NCI-H2196 (cell line): ENCODE results near the gene EP400.
"Not testable (repeated sequence)": the region's sequence is repeated elsewhere in the genome, so short reads cannot be mapped to it uniquely, and the experiment has no call there.

Source experiments
- DNase-seq: peaks from one replicate; lab custom pipeline; 2025; ENCODE audit not compliant: unreplicated experiment; lab: John Stamatoyannopoulos, UW

Gene EP400

GRCh38 chr12:132064631-132065030, 114.9 kb downstream of the EP400 start:
- no peak for DNase-seq

- no peak for DNase-seq
These were observed 115.5 kb downstream of the EP400 start for GRCh38 chr12:132065203-132065602.

DNA sequence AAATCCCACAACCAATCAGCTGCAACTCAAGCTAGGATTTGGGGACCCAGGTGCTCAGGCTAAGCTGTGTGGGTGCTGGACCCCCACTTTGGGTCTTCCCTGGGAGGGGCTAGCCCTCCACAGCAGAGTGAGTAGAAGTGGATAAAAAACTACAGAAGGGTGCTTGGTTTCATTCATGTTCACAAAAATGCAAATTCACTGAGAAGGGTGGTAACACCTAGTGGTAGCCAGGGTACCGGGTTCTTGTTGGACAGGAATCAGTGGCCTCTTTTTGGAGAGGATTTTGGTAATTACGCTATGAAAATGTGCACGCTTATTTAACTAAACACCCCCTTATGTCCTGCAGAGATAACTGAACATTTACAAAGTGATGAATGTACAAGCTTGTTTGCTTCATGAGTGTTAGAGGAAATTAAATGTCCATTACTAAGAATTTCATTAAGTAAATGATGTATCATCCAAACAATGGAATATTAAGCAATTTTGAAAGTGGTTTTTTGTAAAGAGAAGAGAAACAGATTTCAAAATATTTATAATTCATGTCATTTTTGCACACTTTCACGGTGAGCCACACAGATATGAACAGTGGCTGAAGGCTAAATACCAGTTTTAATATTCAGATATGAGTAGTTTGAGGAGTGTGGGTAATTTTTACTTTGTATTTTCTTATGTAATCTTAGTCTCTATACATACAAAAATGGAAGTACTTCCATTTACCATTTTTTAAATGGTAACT, 116.0 kb downstream of the EP400 start:
- DNase-seq = no peak

- no peak for DNase-seq
These were observed 116.6 kb downstream of the EP400 start for GRCh38 chr12:132066345-132066685.

DNA sequence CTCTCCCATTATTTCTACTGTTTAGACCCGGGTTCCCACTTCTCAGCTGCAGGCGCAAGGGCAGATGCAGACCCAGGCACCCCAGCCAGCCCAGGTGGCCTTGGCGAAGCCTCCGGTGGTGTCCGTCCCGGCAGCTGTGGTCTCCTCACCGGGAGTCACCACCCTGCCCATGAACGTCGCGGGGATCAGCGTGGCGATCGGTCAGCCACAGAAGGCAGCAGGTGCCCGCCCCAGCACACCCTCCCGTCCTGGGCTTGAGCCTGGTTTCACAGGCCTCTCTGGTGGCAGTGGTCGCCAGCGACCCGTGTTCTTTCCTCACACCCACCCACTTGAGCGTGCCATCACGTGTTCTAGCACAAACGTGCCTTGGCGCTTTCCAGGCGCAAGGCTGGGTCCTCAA, 117.0 kb downstream of the EP400 start:
- DNase-seq = no peak

GRCh38 chr12:132067182-132067581, 117.4 kb downstream of the EP400 start:
- no peak for DNase-seq

- no peak for DNase-seq
These were observed 118.5 kb downstream of the EP400 start for GRCh38 chr12:132068250-132068649.

DNA sequence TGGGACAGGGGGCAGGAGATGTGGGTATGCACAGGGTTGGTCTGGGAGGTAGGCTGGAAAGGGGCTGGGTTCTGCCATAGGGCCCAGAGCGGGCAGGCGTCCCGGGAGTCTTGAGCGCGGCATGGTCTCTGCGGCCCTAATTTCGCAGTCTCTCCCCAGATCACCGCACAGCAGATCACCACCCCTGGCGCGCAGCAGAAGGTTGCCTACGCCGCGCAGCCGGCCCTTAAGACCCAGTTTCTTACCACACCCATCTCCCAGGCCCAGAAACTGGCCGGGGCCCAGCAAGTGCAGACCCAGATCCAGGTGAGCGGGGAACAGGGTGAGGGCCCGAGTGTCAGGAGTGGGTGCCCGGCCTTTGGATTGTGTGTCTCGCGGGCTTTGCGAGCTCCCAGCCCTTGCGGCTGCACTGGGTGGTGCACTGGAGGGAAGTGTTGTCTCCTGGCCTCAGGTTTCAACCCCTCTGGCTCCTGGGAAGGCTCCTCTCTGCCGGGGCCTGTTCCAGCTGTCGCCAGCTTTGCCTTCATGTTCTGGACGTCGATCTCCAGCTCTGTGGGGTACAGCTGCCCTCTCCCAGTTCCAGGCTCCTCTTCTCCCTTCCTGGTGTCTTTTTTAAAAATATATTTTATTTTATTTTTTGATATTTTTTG, 119.7 kb downstream of the EP400 start:
- no peak for DNase-seq

DNA sequence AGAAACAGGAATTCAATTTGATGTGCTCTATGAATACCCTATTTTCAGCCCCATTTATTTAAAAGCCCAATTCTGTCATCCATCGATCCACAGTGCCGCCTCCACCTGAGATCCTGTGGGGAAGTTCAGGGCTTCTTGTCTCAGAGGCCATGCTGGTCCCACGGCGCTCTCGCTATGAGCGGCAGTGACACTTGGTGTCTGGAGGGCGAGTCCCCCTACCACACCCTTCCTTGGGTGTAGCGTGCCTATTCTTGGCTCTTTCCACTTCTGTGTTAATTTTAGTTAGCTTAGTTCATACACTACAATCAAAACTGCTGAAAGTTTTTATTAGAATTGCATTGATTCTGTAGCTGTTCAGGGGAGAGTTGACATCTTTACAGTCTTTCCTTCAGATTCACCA, 120.6 kb downstream of the EP400 start:
- no peak for DNase-seq

DNA sequence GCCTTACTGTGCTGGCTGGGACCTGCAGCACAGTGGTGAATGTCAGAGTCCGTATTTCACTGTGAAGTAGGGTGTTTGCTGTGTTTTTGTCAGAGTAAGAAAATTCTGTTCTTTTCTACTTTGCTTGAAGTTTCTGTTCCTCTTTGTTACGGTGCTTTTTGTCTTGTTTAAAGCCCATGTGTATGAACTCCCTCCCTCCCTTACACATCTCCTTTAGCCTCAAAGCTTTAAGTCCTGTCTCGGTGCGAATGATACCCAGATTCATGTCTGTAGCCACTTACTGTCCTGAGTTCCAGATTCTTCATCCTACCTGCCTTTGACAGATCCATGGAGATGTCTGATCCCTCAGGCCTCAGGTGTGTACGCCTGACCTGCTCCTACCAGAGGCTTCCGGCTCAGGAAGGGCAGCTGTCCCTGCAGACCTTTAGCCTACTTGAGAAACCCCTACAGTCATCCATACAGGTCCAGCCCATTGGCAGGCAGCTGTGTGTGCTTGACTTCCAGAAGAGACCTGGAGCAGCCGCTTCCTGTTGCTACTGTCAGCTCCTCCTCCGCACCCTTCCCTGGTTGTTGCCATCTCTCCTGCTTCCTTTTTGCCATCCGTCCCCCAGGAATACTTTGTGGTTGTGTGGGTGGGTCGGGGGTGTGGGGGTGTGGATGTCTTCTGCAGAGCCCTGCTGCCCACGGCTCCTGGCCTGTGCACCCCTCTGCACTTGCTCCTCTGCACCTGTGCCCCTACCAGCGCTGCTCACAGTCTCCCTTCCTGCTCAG, 121.5 kb downstream of the EP400 start:
- peak; percentile 10 for DNase-seq

DNA sequence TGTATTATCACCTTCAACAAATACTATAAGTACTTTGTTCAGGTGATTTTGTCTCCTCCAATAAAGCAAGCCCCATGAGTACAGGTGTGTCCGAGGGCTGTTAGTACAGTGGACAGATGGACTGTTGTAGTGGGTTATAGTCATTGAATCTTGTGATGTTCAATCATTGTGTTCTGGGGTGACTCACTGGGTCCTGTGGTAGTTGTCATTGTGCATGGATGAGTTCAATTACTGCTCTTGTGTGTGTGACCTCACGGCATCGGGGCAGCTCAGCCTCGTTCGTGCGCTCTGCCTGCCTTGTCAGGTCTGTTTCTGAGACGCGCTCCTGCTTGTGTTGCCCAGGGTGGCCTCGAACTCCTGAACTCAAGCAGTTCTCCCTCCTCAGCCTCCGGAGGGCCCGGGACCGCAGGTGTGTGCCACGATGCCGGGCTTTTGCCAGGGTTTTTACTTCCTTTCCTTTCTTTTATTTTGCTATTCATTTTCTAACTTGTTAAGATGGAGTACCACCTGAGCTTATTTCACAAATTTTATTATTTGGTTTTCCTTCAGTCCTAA, 122.2 kb downstream of the EP400 start:
- DNase-seq = no peak

- no peak for DNase-seq
These were observed 124.5 kb downstream of the EP400 start for GRCh38 chr12:132074216-132074615.

GRCh38 chr12:132075026-132075713, 125.4 kb downstream of the EP400 start:
- no peak for DNase-seq

GRCh38 chr12:132075714-132076553, 126.2 kb downstream of the EP400 start:
- DNase-seq = no peak

DNA sequence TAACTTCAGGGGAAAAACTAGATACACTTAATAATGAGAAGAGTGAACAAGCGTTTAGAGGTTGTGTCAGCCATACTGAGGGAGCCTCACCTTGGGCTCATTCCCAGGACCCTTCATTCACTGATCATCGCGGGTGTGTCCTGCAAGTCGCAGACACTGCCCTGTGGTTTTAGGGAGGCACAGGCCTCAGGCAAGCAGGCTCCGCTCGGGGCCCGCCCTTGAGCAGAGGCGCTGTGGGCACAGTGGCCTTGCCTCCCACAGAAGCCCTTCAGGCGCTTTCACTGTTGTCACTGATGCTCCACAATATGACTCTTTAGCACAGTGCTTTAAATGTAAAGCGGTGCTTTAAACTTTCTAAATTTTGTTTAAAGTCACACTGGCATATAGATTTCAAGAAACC, 127.0 kb downstream of the EP400 start:
- no peak for DNase-seq

GRCh38 chr12:132077322-132078100, 127.8 kb downstream of the EP400 start:
- DNase-seq = no peak

DNA sequence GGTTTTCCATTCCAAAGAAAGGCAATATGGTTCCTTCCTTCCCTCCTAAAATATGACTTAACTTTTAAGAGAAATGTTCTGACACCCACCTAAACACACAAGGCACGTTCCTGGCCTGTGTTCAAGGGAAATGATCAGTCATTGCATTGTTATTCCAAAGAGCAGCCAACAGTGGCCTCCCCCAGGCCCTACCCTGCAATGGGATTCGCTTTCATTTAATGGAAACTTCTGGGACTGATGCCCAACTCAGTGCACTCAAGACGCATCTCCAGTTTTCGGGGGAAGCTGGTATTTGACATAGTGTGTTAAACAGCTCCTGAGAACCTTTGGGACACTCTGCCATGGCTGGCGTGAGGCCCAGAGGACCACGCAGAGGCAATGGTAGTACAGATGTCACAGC, 128.4 kb downstream of the EP400 start:
- DNase-seq = no peak

DNA sequence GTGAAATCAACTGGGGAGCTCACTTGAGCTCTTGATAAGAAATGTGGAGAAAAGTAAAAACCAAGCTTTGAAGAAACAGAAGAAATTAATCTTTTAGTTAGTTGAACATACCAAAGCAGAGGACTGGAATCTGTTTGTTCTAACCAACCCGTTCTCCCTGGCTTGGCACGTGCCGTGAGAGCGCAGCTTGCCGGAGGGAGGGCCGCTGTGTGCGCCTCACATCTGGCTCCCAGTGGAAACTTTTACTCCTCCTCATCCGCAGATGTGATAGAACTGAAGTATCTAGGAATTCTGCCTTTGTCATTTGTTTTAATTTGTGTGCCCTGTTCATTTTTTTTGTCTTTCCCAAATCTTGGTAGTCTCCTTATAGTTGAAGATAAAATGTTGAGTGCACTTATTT, 129.5 kb downstream of the EP400 start:
- no peak for DNase-seq

- DNase-seq = no peak
These were observed 130.0 kb downstream of the EP400 start for GRCh38 chr12:132079695-132080094.

- DNase-seq = not testable (repeated sequence)
These were observed 130.8 kb downstream of the EP400 start for GRCh38 chr12:132080515-132080914.
